ENCODE results near the gene ZNF860. TPM values are rescaled to one million over a fixed set of nuclear protein-coding genes. Genes with fewer than 3 reads are reported as not detected.

Gene ZNF860
- total RNA-seq, 1 donor from 2014 or later = 1.2 TPM

GRCh38 chr3:31959951-31960792, 21.4 kb upstream of the ZNF860 start:
- DNase-seq (ENCODE audit: extremely low read depth, low read depth, low spot score) = no peak

- DNase-seq (ENCODE audit: extremely low read depth, low read depth, low spot score) = no peak
These were observed 20.6 kb upstream of the ZNF860 start for GRCh38 chr3:31960793-31961431.

GRCh38 chr3:31962801-31963205, 18.7 kb upstream of the ZNF860 start:
- peak; percentile 61 for DNase-seq (ENCODE audit: extremely low read depth, low read depth, low spot score)

GRCh38 chr3:31966978-31967591, 14.5 kb upstream of the ZNF860 start:
- DNase-seq (ENCODE audit: extremely low read depth, low read depth, low spot score) = no peak

GRCh38 chr3:31967592-31967991, 14.0 kb upstream of the ZNF860 start:
- no peak for DNase-seq (ENCODE audit: extremely low read depth, low read depth, low spot score)

GRCh38 chr3:31968369-31968926, 13.1 kb upstream of the ZNF860 start:
- DNase-seq (ENCODE audit: extremely low read depth, low read depth, low spot score) = peak; percentile 42

- no peak for DNase-seq (ENCODE audit: extremely low read depth, low read depth, low spot score)
These were observed 12.6 kb upstream of the ZNF860 start for GRCh38 chr3:31968927-31969418.

- no peak for DNase-seq (ENCODE audit: extremely low read depth, low read depth, low spot score)
These were observed 9.9 kb upstream of the ZNF860 start for GRCh38 chr3:31971607-31972006.

GRCh38 chr3:31973081-31973480, 8.5 kb upstream of the ZNF860 start:
- no peak for DNase-seq (ENCODE audit: extremely low read depth, low read depth, low spot score)

- no peak for DNase-seq (ENCODE audit: extremely low read depth, low read depth, low spot score)
These were observed 7.7 kb upstream of the ZNF860 start for GRCh38 chr3:31973837-31974236.

GRCh38 chr3:31974471-31974870, 7.1 kb upstream of the ZNF860 start:
- DNase-seq (ENCODE audit: extremely low read depth, low read depth, low spot score) = no peak

GRCh38 chr3:31974964-31975363, 6.6 kb upstream of the ZNF860 start:
- no peak for DNase-seq (ENCODE audit: extremely low read depth, low read depth, low spot score)

GRCh38 chr3:31976302-31976701, 5.2 kb upstream of the ZNF860 start:
- DNase-seq (ENCODE audit: extremely low read depth, low read depth, low spot score) = no peak

- no peak for DNase-seq (ENCODE audit: extremely low read depth, low read depth, low spot score)
These were observed 3.8 kb upstream of the ZNF860 start for GRCh38 chr3:31977736-31978135.

GRCh38 chr3:31978553-31978952, 3.0 kb upstream of the ZNF860 start:
- DNase-seq (ENCODE audit: extremely low read depth, low read depth, low spot score) = no peak

GRCh38 chr3:31979001-31979697, 2.4 kb upstream of the ZNF860 start:
- DNase-seq (ENCODE audit: extremely low read depth, low read depth, low spot score) = no peak

- DNase-seq (ENCODE audit: extremely low read depth, low read depth, low spot score) = no peak
These were observed 882 bp upstream of the ZNF860 start for GRCh38 chr3:31980530-31981205.

GRCh38 chr3:31984321-31984720, 2.8 kb downstream of the ZNF860 start:
- DNase-seq (ENCODE audit: extremely low read depth, low read depth, low spot score) = no peak

- no peak for DNase-seq (ENCODE audit: extremely low read depth, low read depth, low spot score)
These were observed 4.3 kb downstream of the ZNF860 start for GRCh38 chr3:31985831-31986230.

GRCh38 chr3:31988271-31988670, 6.7 kb downstream of the ZNF860 start:
- DNase-seq (ENCODE audit: extremely low read depth, low read depth, low spot score) = no peak

Measured in glomerular endothelial cell (primary cell).